ENCODE data around the gene METAP1. TPM values are rescaled to one million over a fixed set of nuclear protein-coding genes. Genes with fewer than 3 reads are reported as not detected.

The METAP1 gene
- polyA plus RNA-seq, 3 donors = 15.9 to 21.7 (median 20.6) TPM

- Mint-ChIP-seq H3K9me3 (no peaks in the 10 kb centered on the region), H3K36me3 (peaks cover 68 to 89% of the 10 kb centered on the region in 2 donors), H3K4me3 (no peak overlapping the region), H3K27ac (peak overlapping the region in 1 of 7 donors; percentile 21), H3K4me1 (no peaks in the 10 kb centered on the region), H3K27me3 (ENCODE audit: low read depth in 3 of 3) (peaks cover 0 to 1% (median 0%) of the 10 kb centered on the region in 3 donors)
- H3K9ac ChIP-seq (ENCODE audit: insufficient read depth, low read length, poor library complexity, severe bottlenecking) = no peak overlapping the region
- intact Hi-C loops (cut with micrococcal nuclease) = no loop called here
- no peak for DNase-seq
- no peaks in the 10 kb centered on the region for H3K4me1 ChIP-seq (ENCODE audit: control insufficient read depth in 1 of 2, insufficient read depth in 2 of 2, low read length in 2 of 2)
- no peak overlapping the region for H3K4me3 ChIP-seq (replicated peaks in 1 of 3; ENCODE audit: low read depth in 2 of 3, low read length in 3 of 3)
- 100% methylated on average over 4 of the region's 7 CpGs for WGBS (ENCODE audit: insufficient coverage)
- H3K36me3 ChIP-seq (replicated peaks in 1 of 2; ENCODE audit: control insufficient read depth in 1 of 2, insufficient read depth in 2 of 2, low read length in 2 of 2) = peaks cover 79 to 100% of the 10 kb centered on the region in 2 donors
- H3K79me2 ChIP-seq (ENCODE audit: insufficient read depth, low read length) = no peaks in the 10 kb centered on the region
- no peaks in the 10 kb centered on the region for H3K9me3 ChIP-seq (replicated peaks in 1 of 2; ENCODE audit: control insufficient read depth in 1 of 2, insufficient read depth in 1 of 2, low read length in 2 of 2)
- no peaks in the 10 kb centered on the region for H3K27me3 ChIP-seq (ENCODE audit: control insufficient read depth in 2 of 2, insufficient read depth in 2 of 2, low read length in 2 of 2)
- no peak for TF ChIP-seq CTCF (IDR thresholded peaks at IDR 0.05)
- no peak overlapping the region for H2AFZ ChIP-seq (ENCODE audit: insufficient read depth, low read depth, low read length, poor library complexity, severe bottlenecking)
- no peaks in the 10 kb centered on the region for H4K20me1 ChIP-seq (ENCODE audit: insufficient read depth, low read length)
- no peak overlapping the region for H3K4me2 ChIP-seq (replicated peaks; ENCODE audit: extremely low read depth, low read length, poor library complexity, severe bottlenecking)
- H3K27ac ChIP-seq (ENCODE audit: low read depth in 1 of 2, low read length in 2 of 2) = no peak overlapping the region
Observed at GRCh38 chr4:99074816-99075215, 79.3 kb downstream of the METAP1 start.

- DNase-seq = no peak
- Histone ChIP-seq H3K4me2 (replicated peaks; ENCODE audit: extremely low read depth, low read length, poor library complexity, severe bottlenecking) (no peak overlapping the region), H4K20me1 (ENCODE audit: insufficient read depth, low read length) (no peaks in the 10 kb centered on the region), H3K4me3 (replicated peaks in 1 of 3; ENCODE audit: low read depth in 2 of 3, low read length in 3 of 3) (no peak overlapping the region), H3K27me3 (ENCODE audit: control insufficient read depth in 2 of 2, insufficient read depth in 2 of 2, low read length in 2 of 2) (no peaks in the 10 kb centered on the region), H3K27ac (ENCODE audit: low read depth in 1 of 2, low read length in 2 of 2) (no peak overlapping the region), H3K36me3 (replicated peaks in 1 of 2; ENCODE audit: control insufficient read depth in 1 of 2, insufficient read depth in 2 of 2, low read length in 2 of 2) (peaks cover 88 to 100% of the 10 kb centered on the region in 2 donors), H3K4me1 (ENCODE audit: control insufficient read depth in 1 of 2, insufficient read depth in 2 of 2, low read length in 2 of 2) (no peaks in the 10 kb centered on the region), H3K9me3 (replicated peaks in 1 of 2; ENCODE audit: control insufficient read depth in 1 of 2, insufficient read depth in 1 of 2, low read length in 2 of 2) (no peaks in the 10 kb centered on the region), H3K79me2 (ENCODE audit: insufficient read depth, low read length) (no peaks in the 10 kb centered on the region), H3K9ac (ENCODE audit: insufficient read depth, low read length, poor library complexity, severe bottlenecking) (no peak overlapping the region), H2AFZ (ENCODE audit: insufficient read depth, low read depth, low read length, poor library complexity, severe bottlenecking) (no peak overlapping the region)
- no peak overlapping the region for H3K4me3 Mint-ChIP-seq
- H3K27me3 Mint-ChIP-seq (ENCODE audit: low read depth in 3 of 3) = peaks cover 0 to 1% (median 0%) of the 10 kb centered on the region in 3 donors
- peaks cover 76 to 97% of the 10 kb centered on the region in 2 donors for H3K36me3 Mint-ChIP-seq
- WGBS (ENCODE audit: insufficient coverage) = 100% methylated on average over 1 of the region's 5 CpGs
- TF ChIP-seq CTCF (IDR thresholded peaks at IDR 0.05) = no peak
- H3K27ac Mint-ChIP-seq = peak overlapping the region in 1 of 7 donors; percentile 14
- intact Hi-C loops (cut with micrococcal nuclease) = no loop called here
- no peaks in the 10 kb centered on the region for H3K9me3 Mint-ChIP-seq
- no peaks in the 10 kb centered on the region for H3K4me1 Mint-ChIP-seq
Observed at GRCh38 chr4:99076292-99076976, 80.9 kb downstream of the METAP1 start.

All from CD14-positive monocyte (primary cell).